HTERT RPE-1 (cell line): ENCODE results near the gene ZNF844.
"Not testable (repeated sequence)": the region's sequence is repeated elsewhere in the genome, so short reads cannot be mapped to it uniquely, and the experiment has no call there.

Experiments
- in situ Hi-C: fragments of 300-500 bp; cut with MboI; formaldehyde crosslinking; loops from 4 replicates; pipeline ENCODE4 v1.14.3; 2020; ENCODE audit warnings: low sequenced_read_pairs

Gene ZNF844

GRCh38 chr19:12064590-12065538 is at the start of gene ZNF844:
Gene ZNF844 (plus strand): TSS chr19:12064731. CDS start chr19:12064874, 143 bp downstream.
- in situ Hi-C loops = no loop called here

- in situ Hi-C loops = no loop called here
Measured at GRCh38 chr19:12015015-12015752, 49.3 kb upstream of the ZNF844 start.

GRCh38 chr19:12015753-12016116 is 48.8 kb upstream of the ZNF844 start:
- in situ Hi-C loops = no loop called here

GRCh38 chr19:12034198-12034597 is 30.3 kb upstream of the ZNF844 start:
- in situ Hi-C loops = no loop called here

- in situ Hi-C loops = no loop called here
Measured at GRCh38 chr19:12034620-12035019, 29.9 kb upstream of the ZNF844 start.

GRCh38 chr19:12035220-12036172 is 29.0 kb upstream of the ZNF844 start, which contains the start of gene ZNF433:
Gene ZNF433 (minus strand): TSS chr19:12035679. CDS start chr19:12035539, 140 bp downstream.
- in situ Hi-C loops = no loop called here

- in situ Hi-C loops = no loop called here
Measured at GRCh38 chr19:12042893-12043292, 21.6 kb upstream of the ZNF844 start.

GRCh38 chr19:12043752-12044422 is 20.6 kb upstream of the ZNF844 start:
- in situ Hi-C loops = no loop called here

- in situ Hi-C loops = no loop called here
Measured at GRCh38 chr19:12047868-12048267, 16.7 kb upstream of the ZNF844 start.

- in situ Hi-C loops = no loop called here
Measured at GRCh38 chr19:12052091-12052496, 12.4 kb upstream of the ZNF844 start.

- in situ Hi-C loops = no loop called here
Measured at GRCh38 chr19:12052497-12053169, 11.9 kb upstream of the ZNF844 start, which contains the start of gene ZNF878. Gene ZNF878 (minus strand): TSS chr19:12052961. CDS start chr19:12052801, 160 bp downstream.

- in situ Hi-C loops = no loop called here
Measured at GRCh38 chr19:12055784-12056183, 8.7 kb upstream of the ZNF844 start.

GRCh38 chr19:12075538-12076139 is 11.1 kb downstream of the ZNF844 start:
- in situ Hi-C loops = no loop called here

- in situ Hi-C loops = not testable (repeated sequence)
Measured at GRCh38 chr19:12076331-12076730, 11.8 kb downstream of the ZNF844 start.

GRCh38 chr19:12077375-12077774 is 12.8 kb downstream of the ZNF844 start:
- in situ Hi-C loops = no loop called here

GRCh38 chr19:12083336-12083735 is 18.8 kb downstream of the ZNF844 start:
- in situ Hi-C loops = not testable (repeated sequence)

GRCh38 chr19:12085074-12085818 is 20.7 kb downstream of the ZNF844 start:
- in situ Hi-C loops = no loop called here

- in situ Hi-C loops = no loop called here
Measured at GRCh38 chr19:12090807-12091206, 26.3 kb downstream of the ZNF844 start.
